Measurements from ENCODE around the gene SPRR2E.
"Not testable (repeated sequence)": the region's sequence is repeated elsewhere in the genome, so short reads cannot be mapped to it uniquely, and the experiment has no call there.

The SPRR2E gene

GRCh38 chr1:153094426-153094825 is at the start of gene SPRR2E:
Gene SPRR2E (minus strand): TSS chr1:153094526. CDS start chr1:153093751, 775 bp downstream.
- no peak for DNase-seq

- DNase-seq, result no peak
These were observed 47.1 kb upstream of the SPRR2E start for GRCh38 chr1:153141377-153141776.

DNA sequence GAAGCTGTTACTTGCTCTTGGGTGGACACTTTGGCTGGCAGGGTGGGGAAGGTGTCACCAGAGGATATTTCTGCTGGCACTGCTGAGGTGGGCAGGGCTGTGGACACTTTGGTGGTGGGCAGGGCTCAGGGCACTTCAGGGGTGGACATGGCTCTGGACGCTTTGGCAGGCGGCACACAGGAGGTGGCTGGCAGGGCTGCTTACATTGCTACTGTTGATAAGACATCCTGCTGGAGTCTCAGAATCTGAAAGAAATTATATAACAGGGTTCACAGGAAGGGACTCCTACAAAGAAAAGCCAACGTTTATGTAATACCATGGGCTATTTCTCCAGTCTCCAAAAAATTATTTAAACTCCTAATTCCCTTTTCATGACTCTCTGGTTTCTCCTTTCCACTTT is 46.2 kb upstream of the SPRR2E start:
- no peak for DNase-seq

DNA sequence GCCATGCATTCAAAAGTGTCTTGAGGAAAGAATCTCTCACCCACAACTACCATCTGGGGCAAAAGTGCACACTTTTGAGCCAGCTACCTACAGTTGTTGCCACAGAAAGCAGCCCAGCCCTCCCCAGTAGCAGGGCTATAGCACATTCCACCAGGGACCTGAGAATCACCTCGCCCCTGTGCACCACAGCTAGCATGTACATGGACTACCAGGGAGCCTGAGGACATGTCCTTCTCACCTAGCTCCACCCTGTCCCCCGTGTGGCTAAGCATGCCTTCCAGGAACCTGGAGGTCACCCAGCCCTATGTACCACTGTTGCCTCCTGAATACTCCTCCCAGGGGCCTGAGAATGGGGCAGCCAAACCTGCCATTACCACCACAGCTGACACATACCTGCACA is 39.4 kb upstream of the SPRR2E start:
- no peak for DNase-seq

GRCh38 chr1:153133267-153133666 is 38.9 kb upstream of the SPRR2E start:
- no peak for DNase-seq

- not testable (repeated sequence) for DNase-seq
These were observed 34.4 kb upstream of the SPRR2E start for GRCh38 chr1:153128688-153129087.

GRCh38 chr1:153127296-153127695 is 33.0 kb upstream of the SPRR2E start:
- DNase-seq, result no peak

GRCh38 chr1:153125536-153125935 is 31.2 kb upstream of the SPRR2E start:
- DNase-seq, result no peak

GRCh38 chr1:153123793-153124192 is 29.5 kb upstream of the SPRR2E start:
- DNase-seq, result not testable (repeated sequence)

DNA sequence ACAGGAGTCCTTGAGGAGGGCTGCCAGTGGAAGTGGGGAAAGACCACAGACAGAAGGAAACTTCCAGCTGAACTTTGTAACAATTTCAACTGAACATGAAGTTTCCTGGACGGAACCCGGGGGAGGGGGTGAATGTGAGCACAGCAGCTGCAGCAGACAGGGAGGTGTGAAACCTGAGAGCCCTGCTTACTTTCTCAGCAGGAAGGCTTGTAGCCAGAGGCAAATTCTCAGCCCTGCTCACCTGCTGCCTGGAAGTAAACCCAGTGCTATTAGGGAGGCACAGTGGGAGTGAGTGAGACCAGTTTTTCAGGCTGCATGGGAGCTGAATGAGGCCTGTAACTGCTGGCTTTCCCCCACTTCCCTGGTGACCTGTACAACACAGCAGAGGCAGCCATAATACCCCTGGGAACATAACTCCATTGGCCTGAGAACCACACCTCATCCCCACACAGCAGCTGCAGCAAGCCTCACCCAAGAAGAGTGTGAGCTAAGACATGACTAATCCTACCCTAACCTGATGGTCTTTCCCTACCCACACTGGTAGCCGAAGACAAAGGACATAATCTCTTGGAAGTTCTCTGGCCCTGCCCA is 28.6 kb upstream of the SPRR2E start:
- DNase-seq, result no peak

GRCh38 chr1:153120945-153121344 is 26.6 kb upstream of the SPRR2E start:
- no peak for DNase-seq

DNA sequence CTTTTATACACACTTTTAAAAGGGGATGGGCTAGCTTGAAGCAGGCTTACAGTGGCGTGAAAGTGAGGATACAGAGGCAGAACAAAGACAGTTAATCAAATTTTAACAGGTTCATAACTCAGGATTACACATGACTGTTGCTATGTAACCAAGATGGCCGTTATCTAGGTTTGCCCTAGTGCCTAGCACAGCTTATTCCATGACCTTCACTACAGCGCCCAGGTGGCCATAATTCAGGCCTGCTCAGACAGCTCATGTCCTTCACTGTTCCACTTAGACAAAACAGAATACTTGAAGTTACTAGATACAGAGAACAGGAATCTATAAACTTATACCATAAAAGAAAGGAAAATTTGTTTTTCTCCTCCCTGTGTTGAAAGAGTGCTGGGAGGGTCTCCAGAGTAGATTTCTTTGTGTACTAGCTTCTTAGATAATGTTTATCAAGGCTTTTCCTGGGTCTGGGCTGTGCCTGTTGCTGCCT is 25.2 kb upstream of the SPRR2E start:
- DNase-seq, result no peak

DNA sequence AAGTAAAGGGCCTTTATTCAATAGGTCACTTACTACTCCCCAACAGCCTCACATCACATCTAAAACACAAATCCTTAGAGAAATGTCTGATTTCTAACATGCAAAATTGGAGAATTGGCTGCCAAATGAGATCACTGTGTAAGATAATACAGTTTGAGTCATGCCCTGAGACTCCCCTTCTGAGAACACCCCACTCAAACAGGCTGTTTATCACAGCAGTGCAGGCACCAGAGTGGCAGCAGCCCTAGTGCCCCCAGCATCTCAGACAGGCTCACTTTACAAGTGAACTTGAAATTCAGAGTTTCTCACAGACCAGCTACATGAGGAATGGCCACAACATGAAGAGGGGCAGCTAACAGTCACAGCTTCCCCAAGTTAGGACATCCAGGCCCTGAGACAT is 20.9 kb upstream of the SPRR2E start:
- DNase-seq, result not testable (repeated sequence)

- DNase-seq, result no peak
These were observed 19.1 kb upstream of the SPRR2E start, which contains the start of gene SPRR2F for GRCh38 chr1:153113416-153113815. Gene SPRR2F (minus strand): TSS chr1:153113516. CDS start chr1:153112733, 783 bp downstream.

- DNase-seq, result not testable (repeated sequence)
These were observed 18.1 kb upstream of the SPRR2E start for GRCh38 chr1:153112454-153112853.

DNA sequence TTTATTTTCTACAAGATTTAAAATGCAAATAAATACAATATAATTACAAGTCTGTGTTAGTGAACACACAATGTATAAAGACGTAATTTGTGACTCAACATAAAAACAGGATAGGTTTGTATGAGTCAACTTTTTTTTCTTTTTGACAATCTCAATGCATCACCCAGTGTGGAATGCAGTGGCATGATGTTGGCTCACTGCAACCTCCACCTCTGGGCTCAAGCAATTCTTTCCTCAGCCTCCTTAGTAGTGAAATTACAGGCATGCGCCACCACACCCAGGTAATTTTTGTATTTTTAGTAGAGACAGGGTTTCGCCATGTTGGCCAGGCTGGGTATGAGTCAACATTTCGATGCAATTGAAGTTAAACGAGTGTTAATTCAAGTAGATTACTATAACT is 5.9 kb upstream of the SPRR2E start:
- no peak for DNase-seq

DNA sequence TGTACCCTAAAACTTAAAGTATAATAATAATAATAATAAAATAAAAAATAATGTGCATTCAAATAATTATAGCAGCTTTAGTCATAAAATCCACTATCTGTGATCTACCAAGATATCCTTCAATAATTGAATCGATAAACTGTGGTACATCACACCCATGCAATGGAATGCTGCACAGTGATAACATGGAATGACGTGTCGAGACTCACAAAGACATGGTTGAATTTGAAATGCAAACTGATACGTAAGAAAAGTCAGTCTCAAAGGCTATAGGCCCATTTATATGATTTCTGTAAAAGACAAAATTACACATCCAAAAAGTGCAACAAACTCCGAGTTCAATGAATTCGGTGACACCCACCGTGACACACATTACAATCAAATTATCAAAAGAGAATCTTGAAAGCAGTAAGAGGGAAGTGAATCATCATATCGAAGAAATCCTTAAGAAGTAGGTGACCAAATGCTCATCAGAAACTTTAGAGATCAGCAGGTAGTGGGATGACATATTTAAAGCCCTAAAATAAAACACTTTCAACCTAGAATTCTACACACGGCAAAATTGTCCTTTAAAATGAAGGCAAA is 5.2 kb upstream of the SPRR2E start:
- no peak for DNase-seq

GRCh38 chr1:153095764-153096163 is 1.4 kb upstream of the SPRR2E start:
- no peak for DNase-seq

DNA sequence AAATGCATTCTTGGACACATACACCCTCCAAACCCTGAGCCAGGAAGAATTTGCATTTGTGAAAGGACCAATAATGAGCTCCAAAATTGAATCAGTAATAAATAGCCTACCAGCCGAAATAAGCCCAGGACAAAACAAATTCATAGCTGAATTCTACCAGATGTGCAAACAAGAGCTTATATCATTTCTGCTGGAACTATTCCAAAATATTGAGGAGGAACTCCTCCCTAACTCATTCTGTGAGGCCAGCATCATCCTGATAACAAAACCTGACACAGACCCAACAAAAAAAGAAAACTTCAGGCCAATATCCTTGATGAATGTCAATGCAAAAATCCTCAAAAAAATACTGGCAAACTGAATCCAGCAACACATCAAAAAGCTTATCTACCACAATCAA is 6.7 kb downstream of the SPRR2E start:
- no peak for DNase-seq

- DNase-seq, result no peak
These were observed 12.6 kb downstream of the SPRR2E start for GRCh38 chr1:153081736-153082135.

DNA sequence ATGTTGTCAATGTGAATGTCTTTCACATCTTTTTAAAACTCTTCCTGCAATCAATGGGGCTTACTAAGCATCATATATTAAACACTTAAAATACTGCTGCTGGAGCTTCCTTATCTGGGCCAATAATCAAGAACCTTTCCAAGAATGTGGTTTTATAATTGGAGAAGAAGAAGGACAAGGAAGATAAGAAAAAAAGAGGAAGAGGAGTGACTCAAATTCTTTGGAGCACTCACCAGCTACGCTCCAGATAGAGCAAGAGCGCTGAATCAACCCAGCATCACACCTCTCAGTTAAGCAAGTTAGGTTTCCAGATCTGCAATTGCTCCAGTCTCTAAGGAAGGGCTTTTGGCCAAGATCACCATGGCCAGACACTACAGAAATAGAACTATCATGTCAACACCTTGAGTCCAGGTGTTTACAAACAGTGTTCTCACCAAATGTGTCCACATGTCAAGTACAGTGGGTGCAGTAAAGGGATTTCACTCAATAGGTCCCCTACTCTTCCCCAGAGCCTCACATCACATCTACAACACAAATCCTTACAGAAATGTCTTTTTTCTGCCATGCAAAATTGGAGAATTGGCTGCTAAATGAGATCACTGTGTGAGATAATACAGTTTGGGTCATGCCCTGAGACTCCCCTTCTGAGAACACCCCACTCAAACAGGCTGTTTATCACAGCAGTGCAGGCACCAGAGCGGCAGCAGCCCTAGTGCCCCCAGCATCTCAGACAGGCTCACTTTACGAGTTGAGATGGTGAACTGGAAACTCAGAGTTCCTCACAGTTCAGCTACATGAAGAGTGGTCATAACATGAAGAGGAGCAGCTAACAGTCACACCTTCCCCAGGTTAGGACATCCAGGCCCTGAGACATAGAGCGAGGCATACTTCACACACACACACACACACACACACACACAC is 21.3 kb downstream of the SPRR2E start:
- DNase-seq, result no peak

- DNase-seq, result no peak
These were observed 22.8 kb downstream of the SPRR2E start, which contains the start of gene SPRR2B for GRCh38 chr1:153071511-153071910. Gene SPRR2B (minus strand): TSS chr1:153071611. CDS start chr1:153070839, 772 bp downstream.

- no peak for DNase-seq
These were observed 24.1 kb downstream of the SPRR2E start for GRCh38 chr1:153070243-153070642.

Data from activated T-cell treated with anti-CD3 and anti-CD28 coated beads, Interleukin-2, amount 50 U/mL, for 1 hour (primary cell).